NT2/D1 (cell line): ENCODE measurements around the gene RASA1.

ENCODE experiments used
- SUZ12 ChIP-seq: IDR thresholded peaks from 2 replicates; pipeline ENCODE4 v1.6.1; 2011; ENCODE audit not compliant: insufficient read length, insufficient read depth; ENCODE audit errors: extremely low read depth
- ZNF274 ChIP-seq: IDR thresholded peaks from 2 replicates; pipeline ENCODE4 v1.6.1; 2011; ENCODE audit warnings: mild to moderate bottlenecking, low read depth, low read length

GRCh38 chr5:87242242-87242641, 25.4 kb upstream of the RASA1 start:
- TF ChIP-seq SUZ12 (no peak), ZNF274 (no peak)
